ENCODE data around the gene SHTN1. TPM values are rescaled to one million over a fixed set of nuclear protein-coding genes. Genes with fewer than 3 reads are reported as not detected.

The SHTN1 gene
- total and polyA plus RNA-seq, 2 donors (not counting 3 experiments of a cell fraction or from before 2014, with no cell fraction given): 4.8 to 36.5 TPM

DNA sequence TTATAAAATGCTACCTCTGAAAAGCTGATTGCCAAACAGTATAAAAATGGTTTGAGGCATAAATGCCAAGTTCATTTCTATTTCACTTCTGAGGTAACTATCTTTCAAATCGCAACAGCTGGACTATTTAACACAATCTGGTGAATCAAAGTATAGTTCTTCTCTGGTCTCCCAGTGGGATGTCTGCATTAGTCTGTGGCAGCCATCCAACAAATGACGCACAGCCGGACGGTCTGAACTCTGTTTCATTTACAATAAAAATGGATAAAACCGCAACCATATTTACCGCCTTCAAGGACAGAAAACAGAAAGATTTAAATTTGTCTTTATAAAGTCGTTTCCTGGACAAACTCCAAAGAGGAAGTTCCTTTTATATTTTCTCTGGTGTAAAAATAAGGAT, 113.8 kb downstream of the SHTN1 start:
- H3K4me3 ChIP-seq (replicated peaks in 1 of 3; ENCODE audit: insufficient read depth in 1 of 3, low read depth in 1 of 3, low read length in 3 of 3): peak overlapping the region in 1 of 3 experiments; percentile 19
- intact Hi-C loops (cut with micrococcal nuclease): loop anchor here (1.0 kb wide), 1 partner anchor 56 kb away; no protein-coding TSS in a partner anchor
- H3K36me3 ChIP-seq (ENCODE audit: control insufficient read depth in 2 of 2, extremely low read depth in 1 of 2, insufficient read depth in 2 of 2, low read length in 2 of 2): no peaks in the 10 kb centered on the region
- TF ChIP-seq EZH2 (IDR thresholded peaks at IDR 0.05; ENCODE audit: borderline replicate concordance, low read depth, low read length, severe bottlenecking): no peak
- TF ChIP-seq, protein P1, sequence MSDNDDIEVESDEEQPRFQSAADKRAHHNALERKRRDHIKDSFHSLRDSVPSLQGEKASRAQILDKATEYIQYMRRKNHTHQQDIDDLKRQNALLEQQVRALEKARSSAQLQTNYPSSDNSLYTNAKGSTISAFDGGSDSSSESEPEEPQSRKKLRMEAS (IDR thresholded peaks at IDR 0.05; ENCODE audit: insufficient read depth, insufficient read length): no peak
- TF ChIP-seq MYC (IDR thresholded peaks at IDR 0.05; ENCODE audit: low read depth, low read length): no peak
- TF ChIP-seq GATA2 (IDR thresholded peaks at IDR 0.05; ENCODE audit: insufficient read depth, insufficient read length, low read depth, low read length): peak; percentile 37
- TF ChIP-seq POLR2A (IDR thresholded peaks at IDR 0.05; ENCODE audit: low read depth, low read length): no peak
- peak; percentile 72 for TF ChIP-seq FOS (IDR thresholded peaks at IDR 0.05; ENCODE audit: borderline replicate concordance, insufficient read depth, low read length)
- no peak for TF ChIP-seq JUN (IDR thresholded peaks at IDR 0.05; ENCODE audit: borderline replicate concordance, insufficient read depth, insufficient read length, low read depth)
- no peak for TF ChIP-seq POLR2AphosphoS5 (IDR thresholded peaks at IDR 0.05; ENCODE audit: insufficient read depth, low read depth, low read length)
- TF ChIP-seq, protein P2, sequence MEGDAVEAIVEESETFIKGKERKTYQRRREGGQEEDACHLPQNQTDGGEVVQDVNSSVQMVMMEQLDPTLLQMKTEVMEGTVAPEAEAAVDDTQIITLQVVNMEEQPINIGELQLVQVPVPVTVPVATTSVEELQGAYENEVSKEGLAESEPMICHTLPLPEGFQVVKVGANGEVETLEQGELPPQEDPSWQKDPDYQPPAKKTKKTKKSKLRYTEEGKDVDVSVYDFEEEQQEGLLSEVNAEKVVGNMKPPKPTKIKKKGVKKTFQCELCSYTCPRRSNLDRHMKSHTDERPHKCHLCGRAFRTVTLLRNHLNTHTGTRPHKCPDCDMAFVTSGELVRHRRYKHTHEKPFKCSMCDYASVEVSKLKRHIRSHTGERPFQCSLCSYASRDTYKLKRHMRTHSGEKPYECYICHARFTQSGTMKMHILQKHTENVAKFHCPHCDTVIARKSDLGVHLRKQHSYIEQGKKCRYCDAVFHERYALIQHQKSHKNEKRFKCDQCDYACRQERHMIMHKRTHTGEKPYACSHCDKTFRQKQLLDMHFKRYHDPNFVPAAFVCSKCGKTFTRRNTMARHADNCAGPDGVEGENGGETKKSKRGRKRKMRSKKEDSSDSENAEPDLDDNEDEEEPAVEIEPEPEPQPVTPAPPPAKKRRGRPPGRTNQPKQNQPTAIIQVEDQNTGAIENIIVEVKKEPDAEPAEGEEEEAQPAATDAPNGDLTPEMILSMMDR (IDR thresholded peaks at IDR 0.05; ENCODE audit: extremely low read depth in 1 of 2, insufficient read depth in 1 of 2, low read depth in 1 of 2, low read length in 2 of 2): no peak
- H3K4me1 ChIP-seq (ENCODE audit: control insufficient read depth, extremely low read depth, insufficient read depth, low read length): peaks cover 40% of the 10 kb centered on the region
- no TSS peak for BruUV-seq (replicated peaks)
- H2AFZ ChIP-seq (ENCODE audit: low read depth, low read length): no peak overlapping the region
- peak overlapping the region; percentile 20 for H3K9ac ChIP-seq (replicated peaks; ENCODE audit: extremely low read depth, insufficient read depth, low read length)
- no peaks in the 10 kb centered on the region for H3K9me1 ChIP-seq (replicated peaks; ENCODE audit: control insufficient read depth, extremely low read depth, insufficient read depth, low read length)
- POLR2A ChIA-PET: interaction anchor here (0.6 kb wide), 1 partner anchor 84 kb away, joined by 4 read pairs; no protein-coding TSS in a partner anchor
- CTCF ChIA-PET: interaction anchor here (1.6 kb wide), 2 partner anchors 42 to 57 kb away, joined by 4 to 5 read pairs; partner anchors contain the start of gene ENO4
- no peaks in the 10 kb centered on the region for H3K27me3 ChIP-seq (ENCODE audit: control insufficient read depth in 2 of 2, insufficient read depth in 2 of 2, low read length in 2 of 2)
- dilution Hi-C loops (cut with MboI; ENCODE audit: extremely low pct_ligation_motif_present, low sequenced_read_pairs): no loop called here
- peak overlapping the region; percentile 45 for H3K27ac ChIP-seq (ENCODE audit: insufficient read depth, low read depth, low read length)
- H3K4me2 ChIP-seq (ENCODE audit: insufficient read depth, low read length): peak overlapping the region; percentile 45
- peak; percentile 43 for FAIRE-seq
- no peaks in the 10 kb centered on the region for H3K9me3 ChIP-seq (replicated peaks; ENCODE audit: control insufficient read depth, insufficient read depth, low read length)
- no peaks in the 10 kb centered on the region for H4K20me1 ChIP-seq (replicated peaks; ENCODE audit: control insufficient read depth, extremely low read depth, insufficient read depth, low read length)
- H3K79me2 ChIP-seq (ENCODE audit: control insufficient read depth, insufficient read depth, low read length): no peaks in the 10 kb centered on the region
- peak; percentile 86 for DNase-seq (ENCODE audit: low read depth, low spot score)
